Progenitor cell of endocrine pancreas (in vitro differentiated cells): Measurements from ENCODE around the gene EIF3B. TPM values are rescaled to one million over a fixed set of nuclear protein-coding genes. Genes with fewer than 3 reads are reported as not detected.

Source experiments
- DNase-seq: peaks from one replicate; pipeline ENCODE4 v3.0.0; 2021; ENCODE audit warnings: low spot score; ENCODE audit not compliant: unreplicated experiment
- H3K27ac Mint-ChIP-seq: 2 replicates; pipeline ENCODE4 v1.8.0; 2021; ENCODE audit warnings: mild to moderate bottlenecking, moderate library complexity, mixed read lengths
- H3K27me3 Mint-ChIP-seq: 2 replicates; pipeline ENCODE4 v1.8.0; 2021; ENCODE audit warnings: mixed read lengths
- H3K36me3 Mint-ChIP-seq: 2 replicates; pipeline ENCODE4 v1.8.0; 2022; ENCODE audit warnings: mixed read lengths; ENCODE audit not compliant: insufficient read depth
- H3K4me1 Mint-ChIP-seq: 2 replicates; pipeline ENCODE4 v1.8.0; 2021; ENCODE audit warnings: low read depth, mixed read lengths
- H3K4me3 Mint-ChIP-seq: 2 replicates; pipeline ENCODE4 v1.8.0; 2021; ENCODE audit warnings: low read depth, mild to moderate bottlenecking, moderate library complexity, mixed read lengths
- H3K9me3 Mint-ChIP-seq: 2 replicates; pipeline ENCODE4 v1.8.0; 2021; ENCODE audit warnings: low read depth, mixed read lengths
- total RNA-seq: library from RNA; stranded (reverse); gene quantifications from 2 replicates; pipeline ENCODE4 v1.2.1, GENCODE V29; 2021
- TF ChIP-seq, protein P1 (sequence below): fragments of 200-600 bp; sonication (generic); IDR thresholded peaks from one replicate; pipeline ENCODE4 v1.5.0; 2021; ENCODE audit warnings: antibody characterized with exemption, mild to moderate bottlenecking; ENCODE audit not compliant: unreplicated experiment

The EIF3B gene
- total RNA-seq, 1 donor from 2014 or later, result 158 TPM

DNA sequence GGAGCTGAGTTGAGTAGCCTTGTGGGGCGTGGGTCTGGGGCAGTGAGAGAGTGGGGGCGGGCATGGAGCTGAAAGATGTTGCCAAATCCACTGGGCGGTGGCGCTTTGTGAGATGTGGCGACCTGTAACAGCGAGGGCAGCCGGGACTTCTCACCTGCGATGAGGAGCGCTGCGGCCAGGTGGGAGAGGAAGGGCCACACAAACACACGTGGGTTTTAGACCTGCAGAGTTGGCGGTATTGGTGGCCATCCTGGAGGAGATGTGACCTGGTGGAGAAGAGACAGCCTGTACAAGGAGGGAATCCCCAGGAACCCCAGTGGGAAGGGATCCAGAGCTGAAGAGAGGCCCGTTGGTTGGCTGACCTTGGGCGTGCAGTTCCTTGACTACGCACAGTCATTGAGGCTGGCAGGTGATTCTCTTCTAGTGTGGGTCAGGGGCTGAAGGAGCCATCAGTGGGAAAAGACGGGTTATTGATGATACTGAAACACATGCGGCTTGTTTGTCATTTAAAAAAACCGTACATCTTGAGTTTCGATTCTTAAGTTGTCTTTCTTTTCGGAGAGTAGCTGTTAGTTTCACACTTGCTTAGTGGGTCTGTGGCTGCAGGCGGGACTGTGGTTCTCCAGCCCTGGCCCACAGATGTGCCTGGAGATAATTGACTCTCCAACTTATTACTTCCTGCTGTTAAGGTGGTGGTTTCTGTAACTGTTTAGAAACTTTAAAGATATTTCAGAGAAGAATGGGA is 51.1 kb downstream of the EIF3B start:
- TF ChIP-seq, protein P1, sequence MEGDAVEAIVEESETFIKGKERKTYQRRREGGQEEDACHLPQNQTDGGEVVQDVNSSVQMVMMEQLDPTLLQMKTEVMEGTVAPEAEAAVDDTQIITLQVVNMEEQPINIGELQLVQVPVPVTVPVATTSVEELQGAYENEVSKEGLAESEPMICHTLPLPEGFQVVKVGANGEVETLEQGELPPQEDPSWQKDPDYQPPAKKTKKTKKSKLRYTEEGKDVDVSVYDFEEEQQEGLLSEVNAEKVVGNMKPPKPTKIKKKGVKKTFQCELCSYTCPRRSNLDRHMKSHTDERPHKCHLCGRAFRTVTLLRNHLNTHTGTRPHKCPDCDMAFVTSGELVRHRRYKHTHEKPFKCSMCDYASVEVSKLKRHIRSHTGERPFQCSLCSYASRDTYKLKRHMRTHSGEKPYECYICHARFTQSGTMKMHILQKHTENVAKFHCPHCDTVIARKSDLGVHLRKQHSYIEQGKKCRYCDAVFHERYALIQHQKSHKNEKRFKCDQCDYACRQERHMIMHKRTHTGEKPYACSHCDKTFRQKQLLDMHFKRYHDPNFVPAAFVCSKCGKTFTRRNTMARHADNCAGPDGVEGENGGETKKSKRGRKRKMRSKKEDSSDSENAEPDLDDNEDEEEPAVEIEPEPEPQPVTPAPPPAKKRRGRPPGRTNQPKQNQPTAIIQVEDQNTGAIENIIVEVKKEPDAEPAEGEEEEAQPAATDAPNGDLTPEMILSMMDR, result no peak
- peak overlapping the region; percentile 43 for H3K4me3 Mint-ChIP-seq
- peaks cover 3% of the 10 kb centered on the region for H3K27me3 Mint-ChIP-seq
- H3K4me1 Mint-ChIP-seq, result peaks cover 29% of the 10 kb centered on the region
- no peaks in the 10 kb centered on the region for H3K9me3 Mint-ChIP-seq
- no peak overlapping the region for H3K27ac Mint-ChIP-seq
- DNase-seq, result no peak
- H3K36me3 Mint-ChIP-seq, result no peaks in the 10 kb centered on the region

DNA sequence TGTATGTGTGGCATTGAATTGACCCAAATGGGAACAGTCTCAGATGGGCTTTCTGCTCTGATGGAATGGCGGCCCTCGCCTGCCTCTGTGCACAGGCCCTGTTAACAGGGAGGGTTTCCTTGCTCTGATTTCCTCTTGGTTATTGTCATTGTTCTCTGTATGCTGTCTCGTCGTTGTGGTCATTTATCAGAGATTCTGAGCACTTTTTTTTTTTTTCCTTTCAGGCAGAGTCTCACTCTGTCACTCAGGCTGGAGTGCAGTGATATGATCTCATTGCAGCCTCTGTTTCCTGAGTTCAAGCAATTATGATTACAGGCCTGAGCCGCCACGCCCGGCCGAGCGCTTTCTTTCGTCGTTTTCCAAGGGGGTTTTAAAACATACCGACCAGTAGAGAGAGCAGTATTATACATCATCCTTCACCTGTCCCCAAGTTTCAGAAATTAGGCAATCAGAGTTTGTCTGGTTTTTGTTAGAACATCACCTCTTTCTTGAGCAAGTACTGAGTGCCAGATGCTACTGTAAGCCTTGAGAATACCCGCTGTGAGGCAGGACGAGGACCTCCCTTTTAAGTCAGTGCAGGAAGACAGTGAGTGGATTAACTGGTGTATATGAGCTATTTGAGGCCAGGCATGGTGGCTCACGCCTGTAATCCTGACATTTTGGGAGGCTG is 55.3 kb downstream of the EIF3B start:
- H3K4me3 Mint-ChIP-seq, result no peak overlapping the region
- peaks cover 40% of the 10 kb centered on the region for H3K4me1 Mint-ChIP-seq
- no peaks in the 10 kb centered on the region for H3K9me3 Mint-ChIP-seq
- DNase-seq, result no peak
- TF ChIP-seq, protein P1, result no peak
- H3K27ac Mint-ChIP-seq, result peak overlapping the region; percentile 25
- peaks cover 3% of the 10 kb centered on the region for H3K27me3 Mint-ChIP-seq
- no peaks in the 10 kb centered on the region for H3K36me3 Mint-ChIP-seq

DNA sequence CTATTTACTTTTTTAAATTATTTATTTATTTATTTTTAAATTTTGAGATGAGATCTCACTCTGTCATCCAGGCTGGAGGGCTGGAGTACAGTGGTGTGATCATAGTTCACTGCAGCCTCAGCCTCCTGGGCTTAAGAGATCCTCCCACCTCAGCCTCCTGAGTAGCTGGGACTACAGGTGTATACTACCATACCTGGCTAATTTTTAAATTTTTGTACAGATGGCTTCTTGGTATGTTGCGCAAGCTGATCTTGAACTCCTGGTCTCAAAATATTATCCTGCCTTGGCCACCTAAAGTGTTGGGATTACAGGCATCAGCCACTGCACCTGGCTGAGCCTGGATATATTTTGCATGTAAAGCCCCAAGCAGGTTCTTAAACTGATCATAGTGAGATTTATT is 56.4 kb downstream of the EIF3B start:
- no peaks in the 10 kb centered on the region for H3K9me3 Mint-ChIP-seq
- H3K27me3 Mint-ChIP-seq, result no peaks in the 10 kb centered on the region
- TF ChIP-seq, protein P1, result no peak
- H3K36me3 Mint-ChIP-seq, result no peaks in the 10 kb centered on the region
- no peak overlapping the region for H3K4me3 Mint-ChIP-seq
- H3K27ac Mint-ChIP-seq, result no peak overlapping the region
- DNase-seq, result no peak
- peaks cover 33% of the 10 kb centered on the region for H3K4me1 Mint-ChIP-seq

DNA sequence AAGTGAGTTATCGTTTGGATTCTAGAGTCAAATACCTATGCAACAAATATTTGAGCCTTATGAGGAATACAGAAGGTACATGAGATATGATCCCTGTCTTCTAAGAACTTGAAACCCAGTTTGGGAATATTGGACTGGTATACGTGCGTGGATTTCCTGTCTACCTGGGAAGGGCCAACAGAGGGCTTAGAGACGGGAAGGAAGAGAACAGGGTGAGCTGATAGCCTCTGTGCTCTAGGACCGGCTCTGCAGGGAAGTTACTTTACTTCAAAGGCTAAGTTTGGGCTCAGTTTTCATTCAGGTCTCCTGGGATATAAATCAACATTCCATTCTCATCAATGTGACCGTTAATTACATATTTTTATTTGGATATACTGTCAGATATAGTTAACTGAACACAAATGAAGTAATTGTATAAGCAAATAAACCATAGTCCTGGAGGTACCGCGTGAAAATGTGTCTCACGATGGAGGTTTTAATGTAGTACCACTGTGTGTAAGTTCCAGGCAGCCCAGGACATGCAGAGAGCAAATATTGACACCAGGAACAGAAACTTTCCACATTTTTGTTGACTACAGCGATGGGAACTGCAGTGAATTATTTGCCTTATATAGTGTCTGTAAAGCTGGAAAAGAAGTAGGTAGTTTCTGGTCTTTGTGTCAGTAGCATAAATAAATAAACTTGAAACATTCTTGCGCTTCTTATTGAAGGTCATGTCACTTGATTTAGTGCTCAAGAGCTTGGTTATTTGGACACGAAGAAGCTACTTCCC is 57.4 kb downstream of the EIF3B start:
- H3K9me3 Mint-ChIP-seq, result no peaks in the 10 kb centered on the region
- peaks cover 33% of the 10 kb centered on the region for H3K4me1 Mint-ChIP-seq
- no peaks in the 10 kb centered on the region for H3K36me3 Mint-ChIP-seq
- H3K27ac Mint-ChIP-seq, result peak overlapping the region; percentile 73
- no peaks in the 10 kb centered on the region for H3K27me3 Mint-ChIP-seq
- no peak overlapping the region for H3K4me3 Mint-ChIP-seq
- no peak for DNase-seq
- TF ChIP-seq, protein P1, result no peak

DNA sequence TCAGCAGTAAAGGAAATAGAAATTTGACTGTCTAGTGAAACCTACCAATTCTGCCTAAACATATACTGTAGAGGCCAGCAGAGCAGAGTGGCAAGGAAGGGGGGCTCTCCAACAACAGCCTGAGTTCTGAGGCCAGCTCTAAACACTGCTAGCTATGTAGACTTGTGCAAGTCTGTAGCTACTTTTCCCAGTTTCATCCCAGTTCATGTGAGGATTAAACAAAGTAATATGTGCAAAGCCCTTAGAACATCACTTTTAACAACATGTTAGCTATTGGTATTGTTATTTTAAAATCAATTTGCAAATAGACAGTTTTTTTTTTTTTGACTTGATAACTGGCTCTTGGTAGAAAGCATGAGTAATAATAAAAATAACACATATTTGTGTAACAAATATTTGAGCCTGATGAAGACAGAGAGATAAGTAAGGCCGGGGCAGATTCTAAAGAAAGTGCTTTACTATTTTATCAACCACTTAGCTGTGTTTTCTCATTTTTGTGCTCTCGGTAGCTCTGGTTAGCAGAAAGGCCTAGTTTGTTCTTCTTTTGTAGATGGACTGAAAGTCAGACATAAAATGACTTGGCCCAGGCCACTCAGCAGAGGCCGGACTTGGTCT is 58.1 kb downstream of the EIF3B start:
- TF ChIP-seq, protein P1, result no peak
- Mint-ChIP-seq H3K27me3 (no peaks in the 10 kb centered on the region), H3K36me3 (no peaks in the 10 kb centered on the region), H3K4me1 (peaks cover 33% of the 10 kb centered on the region), H3K27ac (peak overlapping the region; percentile 85), H3K9me3 (no peaks in the 10 kb centered on the region), H3K4me3 (no peak overlapping the region)
- no peak for DNase-seq
